IMR-90 (cell line): ENCODE results near the gene CES4A. TPM values are rescaled to one million over a fixed set of nuclear protein-coding genes. Genes with fewer than 3 reads are reported as not detected.

Source experiments
- ATAC-seq: fragments of 200-7000 bp; cut with Tn5 transposase; 2 replicates; pipeline ENCODE4 v1.9.1; 2020; ENCODE audit warnings: low read depth, mild to moderate bottlenecking, moderate library complexity
- BruUV-seq: library from RNA; stranded (reverse); fragments of 400-500 nt; replicated peaks from 2 replicates; lab custom pipeline; 2021; lab: Mats Ljungman, UMichigan
- CTCF ChIA-PET: fragments of 300-600 bp; formaldehyde crosslinking; extraction: SDS; loops from one replicate; lab custom pipeline; 2021; ENCODE audit warnings: antibody characterized with exemption; lab: Yijun Ruan, JAX
- POLR2A ChIA-PET: fragments of 300-600 bp; sonication (Branson Sonifier 250); formaldehyde crosslinking; loops from one replicate; lab custom pipeline; 2022; ENCODE audit warnings: antibody characterized with exemption; ENCODE audit not compliant: unreplicated experiment; lab: Charles Lee
- DNase-seq: peaks from one replicate; pipeline ENCODE4 v3.0.0; 2013
- H2AFZ ChIP-seq: replicated peaks from 2 replicates; pipeline ENCODE3; 2013; ENCODE audit warnings: low read length, mild to moderate bottlenecking; ENCODE audit not compliant: poor library complexity
- H2AK5ac ChIP-seq: 2 replicates; pipeline ENCODE4 v1.6.1; 2013; ENCODE audit warnings: low read depth, low read length, inconsistent platforms
- H2AK9ac ChIP-seq: replicated peaks from 2 replicates; pipeline ENCODE3; 2013; ENCODE audit warnings: mild to moderate bottlenecking, low read depth, low read length, moderate library complexity; ENCODE audit not compliant: poor library complexity
- H2BK120ac ChIP-seq: 2 replicates; pipeline ENCODE4 v1.6.1; 2013; ENCODE audit warnings: low read depth, low read length, inconsistent platforms
- H2BK15ac ChIP-seq: 3 replicates; pipeline ENCODE4 v1.6.1; 2013; ENCODE audit warnings: low read depth, low read length, inconsistent platforms
- H2BK20ac ChIP-seq: 2 replicates; pipeline ENCODE4 v1.6.1; 2013; ENCODE audit warnings: low read depth, mild to moderate bottlenecking, inconsistent platforms, low read length, moderate library complexity
- H2BK5ac ChIP-seq: 2 replicates; pipeline ENCODE4 v1.6.1; 2013; ENCODE audit warnings: mild to moderate bottlenecking, low read depth, low read length, inconsistent platforms; ENCODE audit not compliant: poor library complexity, severe bottlenecking
- H3K14ac ChIP-seq: replicated peaks from 2 replicates; pipeline ENCODE4 v1.6.1; 2013; ENCODE audit warnings: low read depth, low read length, inconsistent platforms
- H3K18ac ChIP-seq: 2 replicates; pipeline ENCODE4 v1.6.1; 2013; ENCODE audit warnings: low read depth, low read length, control low read depth
- H3K23ac ChIP-seq: 2 replicates; pipeline ENCODE4 v1.6.1; 2013; ENCODE audit warnings: low read depth, low read length, inconsistent platforms
- H3K27ac ChIP-seq: 2 replicates; pipeline ENCODE4 v1.5.1; 2013; ENCODE audit warnings: mild to moderate bottlenecking, control low read depth, low read length; ENCODE audit not compliant: insufficient read depth
- H3K27me3 ChIP-seq: 2 replicates; pipeline ENCODE4 v1.6.1; 2013; ENCODE audit warnings: low read length; ENCODE audit not compliant: control insufficient read depth, insufficient read depth
- H3K36me3 ChIP-seq: 2 replicates; pipeline ENCODE4 v1.6.1; 2013; ENCODE audit warnings: low read length, mixed read lengths; ENCODE audit not compliant: control insufficient read depth, insufficient read depth
- H3K4ac ChIP-seq: 2 replicates; pipeline ENCODE4 v1.6.1; 2013; ENCODE audit warnings: low read depth, low read length, inconsistent platforms
- H3K4me1 ChIP-seq: 2 replicates; pipeline ENCODE4 v1.6.1; 2013; ENCODE audit warnings: low read length, mixed read lengths; ENCODE audit not compliant: control insufficient read depth, insufficient read depth
- H3K4me2 ChIP-seq: 2 replicates; pipeline ENCODE4 v1.6.1; 2013; ENCODE audit warnings: low read depth, mild to moderate bottlenecking, control low read depth, low read length, moderate library complexity
- H3K4me3 ChIP-seq: 2 replicates; pipeline ENCODE4 v1.5.1; 2013; ENCODE audit warnings: low read depth, mild to moderate bottlenecking, control low read depth, low read length, moderate library complexity; ENCODE audit not compliant: insufficient read depth
- H3K56ac ChIP-seq: 2 replicates; pipeline ENCODE4 v1.6.1; 2013; ENCODE audit warnings: low read length, inconsistent platforms; ENCODE audit not compliant: insufficient read depth; ENCODE audit errors: extremely low read depth
- H3K79me1 ChIP-seq, 2 experiments: 2 replicates each; pipeline ENCODE4 v1.6.1; 2013; ENCODE audit warnings: low read length in 2 of 2, inconsistent platforms in 1 of 2, low read depth in 1 of 2
- H3K9ac ChIP-seq: 2 replicates; pipeline ENCODE4 v1.6.1; 2013; ENCODE audit warnings: low read depth, low read length, control low read depth
- H3K9me1 ChIP-seq: 2 replicates; pipeline ENCODE4 v1.6.1; 2013; ENCODE audit warnings: low read length, inconsistent platforms; ENCODE audit not compliant: insufficient read depth
- H3K9me3 ChIP-seq: 2 replicates; pipeline ENCODE4 v1.6.1; 2013; ENCODE audit warnings: low read length; ENCODE audit not compliant: control insufficient read depth, insufficient read depth
- H4K20me1 ChIP-seq: 2 replicates; pipeline ENCODE4 v1.6.1; 2013; ENCODE audit warnings: low read length, inconsistent platforms; ENCODE audit not compliant: insufficient read depth
- H4K5ac ChIP-seq: 2 replicates; pipeline ENCODE4 v1.6.1; 2013; ENCODE audit warnings: mild to moderate bottlenecking, low read depth, low read length, control low read depth
- H4K8ac ChIP-seq, 2 experiments: 2 replicates each; pipeline ENCODE4 v1.6.1; 2013; ENCODE audit warnings: low read depth in 2 of 2, low read length in 2 of 2, control low read depth in 1 of 2, inconsistent platforms in 1 of 2
- H4K91ac ChIP-seq: 2 replicates; pipeline ENCODE4 v1.6.1; 2013; ENCODE audit warnings: low read depth, low read length, inconsistent platforms; ENCODE audit not compliant: insufficient read depth
- BHLHE40 ChIP-seq: fragments of 150-350 bp; IDR thresholded peaks from 2 replicates; pipeline ENCODE4 v1.6.1; 2016; ENCODE audit warnings: mild to moderate bottlenecking, low read depth, low read length
- CEBPB ChIP-seq: IDR thresholded peaks from 2 replicates; pipeline ENCODE4 v1.6.1; 2012; ENCODE audit warnings: low read depth, low read length, improper control_type of control experiment
- CHD1 ChIP-seq: IDR thresholded peaks from 2 replicates; pipeline ENCODE4 v1.6.1; 2012; ENCODE audit warnings: low read depth, low read length, improper control_type of control experiment
- MAFK ChIP-seq: IDR thresholded peaks from 2 replicates; pipeline ENCODE4 v1.6.1; 2012; ENCODE audit warnings: low read depth, low read length, improper control_type of control experiment
- MAZ ChIP-seq: IDR thresholded peaks from 2 replicates; pipeline ENCODE4 v1.6.1; 2012; ENCODE audit warnings: low read depth, mild to moderate bottlenecking, low read length, improper control_type of control experiment, moderate library complexity, borderline replicate concordance
- MXI1 ChIP-seq: IDR thresholded peaks from 2 replicates; pipeline ENCODE4 v1.6.1; 2012; ENCODE audit warnings: low read depth, mild to moderate bottlenecking, low read length, moderate library complexity, borderline replicate concordance
- POLR2A ChIP-seq: IDR thresholded peaks from 2 replicates; pipeline ENCODE4 v1.6.1; 2012; ENCODE audit warnings: mild to moderate bottlenecking, low read depth, low read length
- RAD21 ChIP-seq: IDR thresholded peaks from 2 replicates; pipeline ENCODE4 v1.6.1; 2012; ENCODE audit warnings: low read length, improper control_type of control experiment
- RCOR1 ChIP-seq: IDR thresholded peaks from 2 replicates; pipeline ENCODE4 v1.6.1; 2012; ENCODE audit warnings: mild to moderate bottlenecking, low read length, improper control_type of control experiment; ENCODE audit not compliant: insufficient replicate concordance
- RFX5 ChIP-seq: IDR thresholded peaks from 2 replicates; pipeline ENCODE4 v1.8.0; 2012; ENCODE audit warnings: low read depth, mild to moderate bottlenecking, low read length, moderate library complexity
- SMC3 ChIP-seq: fragments of 150-350 bp; IDR thresholded peaks from 2 replicates; pipeline ENCODE4 v1.6.1; 2016; ENCODE audit warnings: low read depth, mild to moderate bottlenecking, antibody characterized with exemption, low read length, moderate library complexity
- dilution Hi-C: fragments of 300-500 bp; cut with HindIII; formaldehyde crosslinking; loops from one replicate; pipeline ENCODE4 v1.14.3; 2018; ENCODE audit warnings: low sequenced_read_pairs; ENCODE audit not compliant: unreplicated experiment
- in situ Hi-C: fragments of 300-500 bp; cut with MboI; formaldehyde crosslinking; loops from 3 replicates; pipeline ENCODE4 v1.14.3; 2019; ENCODE audit warnings: low sequenced_read_pairs, inconsistent platforms, mixed read lengths
- intact Hi-C: fragments of 100-400 bp; cut with micrococcal nuclease; formaldehyde crosslinking; loops from 2 replicates; pipeline ENCODE4 v1.10.0; 2022
- polyA plus RNA-seq, 3 experiments: library from polyadenylated mRNA; depleted of rRNA; stranded (reverse); fragments of >200 nt; gene quantifications; 2 replicates each; pipeline ENCODE4 v1.2.3, GENCODE V29; 2012; ENCODE audit warnings: low replicate concordance in 1 of 3
- total RNA-seq: library from RNA; depleted of rRNA; stranded (reverse); fragments of >200 nt; gene quantifications from 2 replicates; pipeline ENCODE4 v1.2.3, GENCODE V29; 2012
- TF ChIP-seq, protein P1 (sequence below): conservative IDR thresholded peaks from 2 replicates; pipeline ENCODE4 v1.5.1; 2012; ENCODE audit warnings: mild to moderate bottlenecking, low read depth, low read length, improper control_type of control experiment
- TF ChIP-seq, protein P2 (sequence below): fragments of 150-350 bp; IDR thresholded peaks from 2 replicates; pipeline ENCODE4 v1.6.1; 2016; ENCODE audit warnings: low read depth, mild to moderate bottlenecking, low read length, moderate library complexity, borderline replicate concordance
- TF ChIP-seq, protein P3 (sequence below): fragments of 150-350 bp; IDR thresholded peaks from 2 replicates; pipeline ENCODE4 v1.6.1; 2017; ENCODE audit warnings: mild to moderate bottlenecking, antibody characterized with exemption, low read length, low read depth

Gene CES4A
- total and polyA plus RNA-seq, 2 of the 4 experiments (the other 2 are of a cell fraction), result 0.72 to 4.7 TPM

DNA sequence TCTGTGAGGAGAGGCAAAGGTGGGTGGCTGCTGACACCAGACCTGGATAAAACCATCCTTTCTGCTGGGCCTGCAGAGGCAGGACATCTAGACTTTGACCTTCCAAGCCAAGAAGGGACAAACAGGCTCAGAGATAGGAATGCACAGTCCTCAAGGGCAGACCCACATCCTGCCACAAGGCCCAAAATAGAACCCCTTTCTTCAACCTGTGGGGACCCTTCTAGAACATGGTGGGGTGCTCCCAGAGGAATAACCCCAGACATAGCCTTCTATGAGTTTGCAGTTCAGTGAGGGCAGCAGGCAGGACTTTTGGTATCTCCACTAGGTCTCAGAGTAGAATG, 36.8 kb downstream of the CES4A start:
- peaks cover 9% of the 10 kb centered on the region for H3K4me1 ChIP-seq
- no peaks in the 10 kb centered on the region for H3K27me3 ChIP-seq
- H2AK9ac ChIP-seq, result no peak overlapping the region
- H3K4me3 ChIP-seq, result no peak overlapping the region
- H3K18ac ChIP-seq, result no peak overlapping the region
- H2BK15ac ChIP-seq, result no peak overlapping the region
- no peak overlapping the region for H3K23ac ChIP-seq
- in situ Hi-C loops, result no loop called here
- no peak overlapping the region for H2AK5ac ChIP-seq
- dilution Hi-C loops, result no loop called here
- ATAC-seq (no peak), DNase-seq (no peak)
- no peak overlapping the region for H3K14ac ChIP-seq
- no peak overlapping the region for H3K56ac ChIP-seq
- H3K4ac ChIP-seq, result no peak overlapping the region
- H3K27ac ChIP-seq, result no peak overlapping the region
- peaks cover 5 to 8% of the 10 kb centered on the region in 2 experiments; a peak in 3 of 4 replicates for H3K79me1 ChIP-seq
- no peaks in the 10 kb centered on the region for H3K9me3 ChIP-seq
- peaks cover 6% of the 10 kb centered on the region; the same call in 1 of the 2 replicates for H3K9me1 ChIP-seq
- no peak overlapping the region for H4K91ac ChIP-seq
- H4K20me1 ChIP-seq, result peaks cover 4% of the 10 kb centered on the region
- H2AFZ ChIP-seq, result no peak overlapping the region
- H3K36me3 ChIP-seq, result no peaks in the 10 kb centered on the region
- H3K9ac ChIP-seq, result no peak overlapping the region
- no TSS peak for BruUV-seq
- H4K8ac ChIP-seq, result no peak overlapping the region
- no peak for TF ChIP-seq CHD1
- TF ChIP-seq, protein P1, sequence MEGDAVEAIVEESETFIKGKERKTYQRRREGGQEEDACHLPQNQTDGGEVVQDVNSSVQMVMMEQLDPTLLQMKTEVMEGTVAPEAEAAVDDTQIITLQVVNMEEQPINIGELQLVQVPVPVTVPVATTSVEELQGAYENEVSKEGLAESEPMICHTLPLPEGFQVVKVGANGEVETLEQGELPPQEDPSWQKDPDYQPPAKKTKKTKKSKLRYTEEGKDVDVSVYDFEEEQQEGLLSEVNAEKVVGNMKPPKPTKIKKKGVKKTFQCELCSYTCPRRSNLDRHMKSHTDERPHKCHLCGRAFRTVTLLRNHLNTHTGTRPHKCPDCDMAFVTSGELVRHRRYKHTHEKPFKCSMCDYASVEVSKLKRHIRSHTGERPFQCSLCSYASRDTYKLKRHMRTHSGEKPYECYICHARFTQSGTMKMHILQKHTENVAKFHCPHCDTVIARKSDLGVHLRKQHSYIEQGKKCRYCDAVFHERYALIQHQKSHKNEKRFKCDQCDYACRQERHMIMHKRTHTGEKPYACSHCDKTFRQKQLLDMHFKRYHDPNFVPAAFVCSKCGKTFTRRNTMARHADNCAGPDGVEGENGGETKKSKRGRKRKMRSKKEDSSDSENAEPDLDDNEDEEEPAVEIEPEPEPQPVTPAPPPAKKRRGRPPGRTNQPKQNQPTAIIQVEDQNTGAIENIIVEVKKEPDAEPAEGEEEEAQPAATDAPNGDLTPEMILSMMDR, result no peak
- TF ChIP-seq SMC3, result no peak
- TF ChIP-seq CEBPB, result no peak
- no peak for TF ChIP-seq RCOR1
- no peak for TF ChIP-seq RFX5
- TF ChIP-seq, protein P2, sequence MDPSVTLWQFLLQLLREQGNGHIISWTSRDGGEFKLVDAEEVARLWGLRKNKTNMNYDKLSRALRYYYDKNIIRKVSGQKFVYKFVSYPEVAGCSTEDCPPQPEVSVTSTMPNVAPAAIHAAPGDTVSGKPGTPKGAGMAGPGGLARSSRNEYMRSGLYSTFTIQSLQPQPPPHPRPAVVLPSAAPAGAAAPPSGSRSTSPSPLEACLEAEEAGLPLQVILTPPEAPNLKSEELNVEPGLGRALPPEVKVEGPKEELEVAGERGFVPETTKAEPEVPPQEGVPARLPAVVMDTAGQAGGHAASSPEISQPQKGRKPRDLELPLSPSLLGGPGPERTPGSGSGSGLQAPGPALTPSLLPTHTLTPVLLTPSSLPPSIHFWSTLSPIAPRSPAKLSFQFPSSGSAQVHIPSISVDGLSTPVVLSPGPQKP, result no peak
- TF ChIP-seq MAFK, result no peak
- TF ChIP-seq MAZ, result no peak
- TF ChIP-seq POLR2A, result no peak
- no peak for TF ChIP-seq MXI1
- TF ChIP-seq, protein P3, sequence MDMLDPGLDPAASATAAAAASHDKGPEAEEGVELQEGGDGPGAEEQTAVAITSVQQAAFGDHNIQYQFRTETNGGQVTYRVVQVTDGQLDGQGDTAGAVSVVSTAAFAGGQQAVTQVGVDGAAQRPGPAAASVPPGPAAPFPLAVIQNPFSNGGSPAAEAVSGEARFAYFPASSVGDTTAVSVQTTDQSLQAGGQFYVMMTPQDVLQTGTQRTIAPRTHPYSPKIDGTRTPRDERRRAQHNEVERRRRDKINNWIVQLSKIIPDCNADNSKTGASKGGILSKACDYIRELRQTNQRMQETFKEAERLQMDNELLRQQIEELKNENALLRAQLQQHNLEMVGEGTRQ, result no peak
- no peak for TF ChIP-seq RAD21
- TF ChIP-seq BHLHE40, result no peak
- H2BK5ac ChIP-seq, result no peak overlapping the region
- H2BK20ac ChIP-seq, result no peak overlapping the region
- CTCF ChIA-PET, result no interaction called here
- no peak overlapping the region for H2BK120ac ChIP-seq
- H3K4me2 ChIP-seq, result no peak overlapping the region
- intact Hi-C loops, result no loop called here
- no peak overlapping the region for H4K5ac ChIP-seq
- POLR2A ChIA-PET, result no interaction called here
